Measurements from ENCODE around the gene DNAJB6.

Gene DNAJB6

DNA sequence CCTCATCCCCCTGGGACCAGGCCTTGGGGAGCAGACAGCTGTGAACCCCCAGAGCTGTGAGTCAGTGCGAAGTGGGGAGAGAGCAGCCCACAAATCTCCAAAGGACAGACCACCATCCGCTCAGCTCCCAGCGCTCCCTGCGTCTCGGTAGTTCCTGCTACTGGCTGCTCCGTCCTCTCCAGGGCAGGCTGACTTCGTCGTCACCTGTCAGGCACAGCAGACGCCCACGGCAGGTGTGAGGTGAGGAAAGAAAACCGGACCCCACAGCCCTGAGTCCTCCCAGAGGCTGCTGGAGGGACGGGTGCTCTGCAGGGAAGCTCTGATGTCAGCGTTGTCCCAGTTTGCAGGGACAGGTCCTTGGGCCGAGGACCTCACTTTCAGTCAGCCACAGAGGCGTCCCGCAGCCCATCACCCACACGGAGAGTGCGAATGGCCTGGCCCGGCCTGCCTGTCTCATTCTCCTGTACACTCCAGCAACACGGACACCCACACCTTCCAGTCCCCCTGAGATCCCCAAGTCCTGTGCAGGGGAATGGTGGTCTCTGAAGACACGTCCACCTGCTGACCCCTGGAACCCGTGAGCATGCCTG, 95.2 kb downstream of the DNAJB6 start:
- no peak overlapping the region for H3K4me3 ChIP-seq (ENCODE audit: low read depth, low read length)
- TF ChIP-seq, protein P1, sequence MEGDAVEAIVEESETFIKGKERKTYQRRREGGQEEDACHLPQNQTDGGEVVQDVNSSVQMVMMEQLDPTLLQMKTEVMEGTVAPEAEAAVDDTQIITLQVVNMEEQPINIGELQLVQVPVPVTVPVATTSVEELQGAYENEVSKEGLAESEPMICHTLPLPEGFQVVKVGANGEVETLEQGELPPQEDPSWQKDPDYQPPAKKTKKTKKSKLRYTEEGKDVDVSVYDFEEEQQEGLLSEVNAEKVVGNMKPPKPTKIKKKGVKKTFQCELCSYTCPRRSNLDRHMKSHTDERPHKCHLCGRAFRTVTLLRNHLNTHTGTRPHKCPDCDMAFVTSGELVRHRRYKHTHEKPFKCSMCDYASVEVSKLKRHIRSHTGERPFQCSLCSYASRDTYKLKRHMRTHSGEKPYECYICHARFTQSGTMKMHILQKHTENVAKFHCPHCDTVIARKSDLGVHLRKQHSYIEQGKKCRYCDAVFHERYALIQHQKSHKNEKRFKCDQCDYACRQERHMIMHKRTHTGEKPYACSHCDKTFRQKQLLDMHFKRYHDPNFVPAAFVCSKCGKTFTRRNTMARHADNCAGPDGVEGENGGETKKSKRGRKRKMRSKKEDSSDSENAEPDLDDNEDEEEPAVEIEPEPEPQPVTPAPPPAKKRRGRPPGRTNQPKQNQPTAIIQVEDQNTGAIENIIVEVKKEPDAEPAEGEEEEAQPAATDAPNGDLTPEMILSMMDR (IDR thresholded peaks at IDR 0.05; ENCODE audit: low read depth, low read length, missing control alignments) = no peak
- no peak for DNase-seq (ENCODE audit: low read depth)

DNA sequence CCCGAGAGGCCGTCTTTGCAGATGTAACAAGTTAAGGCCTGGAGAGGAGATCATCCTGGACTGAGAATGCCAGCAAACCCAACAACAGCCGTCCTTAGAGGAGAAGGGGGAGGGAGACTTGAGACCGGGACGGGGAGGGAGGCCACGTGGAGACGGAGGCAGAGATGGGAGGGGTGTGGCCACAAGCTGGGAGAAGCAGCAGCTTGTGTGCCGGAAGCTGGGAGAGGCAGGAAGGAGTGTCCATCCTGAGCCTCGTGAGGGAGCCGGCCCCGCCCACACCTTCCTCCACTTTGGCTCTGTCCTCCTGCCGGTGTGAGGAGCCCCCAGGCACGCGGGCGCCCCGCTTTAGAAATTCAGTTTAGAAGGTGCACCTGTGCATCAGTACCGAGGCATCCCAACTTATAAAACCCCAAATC, 95.7 kb downstream of the DNAJB6 start:
- H3K4me3 ChIP-seq (ENCODE audit: low read depth, low read length) = no peak overlapping the region
- no peak for DNase-seq (ENCODE audit: low read depth)
- TF ChIP-seq, protein P1 (IDR thresholded peaks at IDR 0.05; ENCODE audit: low read depth, low read length, missing control alignments) = no peak

DNA sequence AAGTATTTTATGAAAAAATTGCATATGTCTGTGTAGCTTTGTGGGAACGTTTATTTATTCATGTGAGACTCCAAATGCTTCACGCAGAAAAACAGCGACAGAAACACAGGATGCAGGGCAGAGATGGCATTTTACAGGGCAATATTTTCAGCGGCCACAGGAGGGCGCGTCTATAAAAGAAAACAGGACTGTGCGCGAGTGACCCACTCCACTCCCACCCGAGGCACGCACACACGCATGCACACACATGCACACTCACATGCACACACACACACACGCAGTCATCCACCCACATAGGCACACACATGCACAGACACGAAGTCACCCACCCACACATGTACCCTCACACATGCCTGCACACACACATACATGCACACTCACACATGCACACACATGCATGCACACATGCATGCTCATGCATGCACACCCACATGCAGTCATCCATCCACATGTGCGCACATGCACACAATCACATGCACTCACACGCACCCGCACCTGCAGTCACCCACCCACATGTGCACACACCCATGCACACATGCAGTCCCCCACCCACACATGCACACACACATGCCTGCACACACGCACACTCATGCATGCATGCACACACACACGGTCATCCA, 96.3 kb downstream of the DNAJB6 start:
- no peak for DNase-seq (ENCODE audit: low read depth)
- no peak overlapping the region for H3K4me3 ChIP-seq (ENCODE audit: low read depth, low read length)
- TF ChIP-seq, protein P1 (IDR thresholded peaks at IDR 0.05; ENCODE audit: low read depth, low read length, missing control alignments) = peak; percentile 71

DNA sequence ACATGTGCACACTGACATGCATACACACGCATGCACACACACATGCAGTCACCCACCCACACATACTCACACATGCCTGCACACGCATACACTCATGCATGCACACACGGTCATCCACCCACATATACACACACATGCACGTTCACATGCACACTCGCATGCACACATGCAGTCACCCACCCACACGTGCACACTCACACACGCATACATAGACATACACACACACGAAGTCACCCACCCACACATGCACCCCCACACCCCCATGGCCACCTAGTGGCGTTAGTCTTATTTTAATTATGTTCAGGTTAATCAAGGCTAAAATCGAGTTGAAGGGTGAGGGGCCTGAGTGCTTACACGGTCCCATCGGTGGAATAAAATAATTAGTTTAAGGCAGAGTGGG, 96.8 kb downstream of the DNAJB6 start:
- no peak for DNase-seq (ENCODE audit: low read depth)
- TF ChIP-seq, protein P1 (IDR thresholded peaks at IDR 0.05; ENCODE audit: low read depth, low read length, missing control alignments) = no peak
- H3K4me3 ChIP-seq (ENCODE audit: low read depth, low read length) = no peak overlapping the region

DNA sequence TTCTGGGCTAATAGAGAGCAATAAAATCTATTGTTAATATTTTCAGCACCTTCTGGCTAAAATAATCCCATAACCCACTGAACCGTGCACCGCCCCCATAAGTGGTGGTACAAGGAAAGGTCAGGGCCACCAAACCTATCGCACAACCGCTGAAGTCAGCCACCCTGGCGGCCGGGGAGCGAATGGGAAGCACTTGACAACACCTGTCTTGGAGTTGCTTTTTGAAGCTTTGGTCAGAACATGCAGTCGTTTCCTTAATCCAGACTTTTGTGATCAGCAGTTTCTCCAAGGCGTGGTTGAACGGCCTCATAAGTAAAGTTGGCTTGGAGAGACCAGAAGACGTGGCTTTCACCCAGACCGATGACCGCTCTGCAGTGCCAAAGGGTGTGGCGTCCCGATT, 97.4 kb downstream of the DNAJB6 start:
- H3K4me3 ChIP-seq (ENCODE audit: low read depth, low read length) = no peak overlapping the region
- no peak for DNase-seq (ENCODE audit: low read depth)
- TF ChIP-seq, protein P1 (IDR thresholded peaks at IDR 0.05; ENCODE audit: low read depth, low read length, missing control alignments) = no peak

DNA sequence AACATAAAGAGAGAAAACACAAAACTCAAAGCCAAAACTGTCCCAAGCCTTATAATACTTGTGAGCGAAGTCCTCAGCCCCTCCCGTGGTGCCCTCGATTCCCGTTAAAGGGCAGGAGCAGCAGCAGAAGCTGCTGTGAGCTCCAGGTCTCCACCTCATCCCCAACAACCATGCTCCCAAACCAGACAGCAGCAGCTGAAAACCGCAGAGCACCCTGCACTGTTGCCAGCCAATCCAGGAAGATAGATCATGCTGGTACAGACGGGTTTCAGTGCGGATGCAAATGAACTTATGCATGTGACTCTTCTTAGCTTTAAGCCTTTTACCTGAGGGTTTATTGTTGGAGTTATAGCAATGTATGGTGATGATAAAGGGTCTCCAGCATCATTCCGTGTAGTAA, 97.9 kb downstream of the DNAJB6 start:
- DNase-seq (ENCODE audit: low read depth) = no peak
- no peak overlapping the region for H3K4me3 ChIP-seq (ENCODE audit: low read depth, low read length)
- TF ChIP-seq, protein P1 (IDR thresholded peaks at IDR 0.05; ENCODE audit: low read depth, low read length, missing control alignments) = no peak

DNA sequence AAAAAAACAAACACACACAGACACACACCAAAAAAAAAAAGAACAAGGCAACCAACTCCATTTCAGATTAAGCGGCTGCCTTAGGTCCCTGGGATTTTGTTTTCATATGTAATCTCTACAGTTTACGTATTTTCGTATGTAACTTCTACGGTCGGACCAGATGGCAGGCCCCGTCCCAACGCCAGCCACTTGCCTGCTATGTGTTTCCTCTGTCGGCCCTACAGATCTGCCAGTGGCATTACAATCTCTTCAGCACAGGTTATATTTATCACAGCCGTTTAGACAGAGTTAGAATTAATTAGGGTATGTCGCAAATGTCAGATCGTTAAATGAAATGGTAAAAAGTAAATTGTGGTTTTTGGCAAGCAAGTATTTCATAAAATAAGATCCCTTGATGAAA, 99.3 kb downstream of the DNAJB6 start:
- DNase-seq (ENCODE audit: low read depth) = no peak
- no peak overlapping the region for H3K4me3 ChIP-seq (ENCODE audit: low read depth, low read length)
- TF ChIP-seq, protein P1 (IDR thresholded peaks at IDR 0.05; ENCODE audit: low read depth, low read length, missing control alignments) = no peak
